HEK293 (cell line): ENCODE results near the gene SCIMP.

ENCODE experiments used
- GLI4 ChIP-seq: fragments of 450-650 bp; formaldehyde crosslinking; IDR thresholded peaks from 2 replicates; pipeline ENCODE4 v1.5.1; 2016; ENCODE audit warnings: missing biosample characterization, missing genetic modification characterization
- KLF1 ChIP-seq: fragments of 450-650 bp; formaldehyde crosslinking; IDR thresholded peaks from 2 replicates; pipeline ENCODE4 v1.5.1; 2016; ENCODE audit warnings: missing biosample characterization, missing genetic modification characterization
- KLF10 ChIP-seq: fragments of 450-650 bp; IDR thresholded peaks from 2 replicates; pipeline ENCODE4 v1.5.1; 2018; ENCODE audit warnings: missing biosample characterization, mild to moderate bottlenecking, missing genetic modification characterization
- MEIS1 ChIP-seq: sonication (generic); formaldehyde crosslinking; IDR thresholded peaks from 2 replicates; pipeline ENCODE4 v1.8.1; 2022; ENCODE audit warnings: missing genetic modification reagents, mild to moderate bottlenecking, borderline replicate concordance
- MZF1 ChIP-seq: fragments of 450-650 bp; formaldehyde crosslinking; IDR thresholded peaks from 2 replicates; pipeline ENCODE4 v1.5.1; 2017; ENCODE audit warnings: missing biosample characterization, missing genetic modification characterization, borderline replicate concordance
- OVOL3 ChIP-seq: fragments of 450-650 bp; formaldehyde crosslinking; IDR thresholded peaks from 2 replicates; pipeline ENCODE4 v1.5.1; 2016; ENCODE audit warnings: missing biosample characterization, missing genetic modification characterization
- PRDM1 ChIP-seq: fragments of 450-650 bp; formaldehyde crosslinking; IDR thresholded peaks from 2 replicates; pipeline ENCODE4; 2016; ENCODE audit warnings: missing biosample characterization, missing genetic modification characterization
- SP3 ChIP-seq: fragments of 450-650 bp; formaldehyde crosslinking; IDR thresholded peaks from 2 replicates; pipeline ENCODE4 v1.5.1; 2016; ENCODE audit warnings: missing biosample characterization, missing genetic modification characterization
- ZNF114 ChIP-seq: fragments of 450-650 bp; formaldehyde crosslinking; IDR thresholded peaks from 2 replicates; pipeline ENCODE4 v1.5.0; 2017; ENCODE audit warnings: missing biosample characterization, missing genetic modification characterization
- ZNF121 ChIP-seq: fragments of 450-650 bp; formaldehyde crosslinking; IDR thresholded peaks from 2 replicates; pipeline ENCODE4 v1.5.1; 2016; ENCODE audit warnings: missing biosample characterization, missing genetic modification characterization
- ZNF138 ChIP-seq: fragments of 450-650 bp; formaldehyde crosslinking; IDR thresholded peaks from 2 replicates; pipeline ENCODE4 v1.5.1; 2016; ENCODE audit warnings: missing biosample characterization, missing genetic modification characterization, borderline replicate concordance
- ZNF146 ChIP-seq: fragments of 450-650 bp; formaldehyde crosslinking; IDR thresholded peaks from 2 replicates; pipeline ENCODE4 v1.5.1; 2016; ENCODE audit warnings: missing biosample characterization, missing genetic modification characterization
- ZNF174 ChIP-seq: fragments of 450-650 bp; formaldehyde crosslinking; IDR thresholded peaks from 2 replicates; pipeline ENCODE4 v1.5.0; 2017; ENCODE audit warnings: missing biosample characterization, mild to moderate bottlenecking, missing genetic modification characterization
- ZNF239 ChIP-seq: fragments of 450-650 bp; formaldehyde crosslinking; IDR thresholded peaks from 2 replicates; pipeline ENCODE4 v1.5.1; 2016; ENCODE audit warnings: missing biosample characterization, missing genetic modification characterization
- ZNF24 ChIP-seq: fragments of 450-650 bp; formaldehyde crosslinking; IDR thresholded peaks from 2 replicates; pipeline ENCODE4 v1.5.1; 2016; ENCODE audit warnings: missing biosample characterization, missing genetic modification characterization
- ZNF266 ChIP-seq: fragments of 450-650 bp; formaldehyde crosslinking; IDR thresholded peaks from 2 replicates; pipeline ENCODE4 v1.5.1; 2016; ENCODE audit warnings: missing biosample characterization, missing genetic modification characterization, low read depth
- ZNF292 ChIP-seq: fragments of 450-650 bp; formaldehyde crosslinking; IDR thresholded peaks from 2 replicates; pipeline ENCODE4 v1.5.1; 2016; ENCODE audit warnings: low read depth, missing biosample characterization, missing genetic modification characterization, borderline replicate concordance
- ZNF324 ChIP-seq: fragments of 450-650 bp; formaldehyde crosslinking; IDR thresholded peaks from 2 replicates; pipeline ENCODE4 v1.5.1; 2016; ENCODE audit warnings: missing biosample characterization, missing genetic modification characterization
- ZNF37A ChIP-seq: fragments of 450-650 bp; IDR thresholded peaks from 2 replicates; pipeline ENCODE4 v1.5.1; 2018; ENCODE audit warnings: missing biosample characterization, missing genetic modification characterization
- ZNF391 ChIP-seq: fragments of 450-650 bp; formaldehyde crosslinking; IDR thresholded peaks from 2 replicates; pipeline ENCODE4 v1.5.1; 2016; ENCODE audit warnings: low read depth, missing biosample characterization, missing genetic modification characterization, borderline replicate concordance
- ZNF394 ChIP-seq: fragments of 450-650 bp; formaldehyde crosslinking; IDR thresholded peaks from 2 replicates; pipeline ENCODE4 v1.5.1; 2016; ENCODE audit warnings: missing biosample characterization, missing genetic modification characterization, mild to moderate bottlenecking, moderate library complexity, borderline replicate concordance
- ZNF404 ChIP-seq: fragments of 450-650 bp; formaldehyde crosslinking; IDR thresholded peaks from 2 replicates; pipeline ENCODE4 v1.5.1; 2017; ENCODE audit warnings: missing biosample characterization, missing genetic modification characterization
- ZNF530 ChIP-seq: fragments of 450-650 bp; formaldehyde crosslinking; IDR thresholded peaks from 2 replicates; pipeline ENCODE4 v1.5.1; 2016; ENCODE audit warnings: low read depth, missing biosample characterization, missing genetic modification characterization
- ZNF544 ChIP-seq: fragments of 450-650 bp; formaldehyde crosslinking; IDR thresholded peaks from 2 replicates; pipeline ENCODE4 v1.5.0; 2017; ENCODE audit warnings: missing biosample characterization, missing genetic modification characterization
- ZNF555 ChIP-seq: fragments of 450-650 bp; formaldehyde crosslinking; conservative IDR thresholded peaks from 2 replicates; pipeline ENCODE4 v1.5.1; 2017; ENCODE audit warnings: missing biosample characterization, mild to moderate bottlenecking, missing genetic modification characterization, inconsistent platforms
- ZNF585B ChIP-seq: fragments of 450-650 bp; formaldehyde crosslinking; IDR thresholded peaks from 2 replicates; pipeline ENCODE4 v1.5.1; 2016; ENCODE audit warnings: missing biosample characterization, missing genetic modification characterization
- ZNF600 ChIP-seq: fragments of 450-650 bp; formaldehyde crosslinking; IDR thresholded peaks from 2 replicates; pipeline ENCODE4 v1.5.1; 2016; ENCODE audit warnings: missing biosample characterization, missing genetic modification characterization
- ZNF660 ChIP-seq: fragments of 450-650 bp; IDR thresholded peaks from 2 replicates; pipeline ENCODE4 v1.5.1; 2018; ENCODE audit warnings: missing biosample characterization, mild to moderate bottlenecking, missing genetic modification characterization
- ZNF664 ChIP-seq: fragments of 450-650 bp; formaldehyde crosslinking; IDR thresholded peaks from 2 replicates; pipeline ENCODE4 v1.5.1; 2016; ENCODE audit warnings: missing biosample characterization, missing genetic modification characterization
- ZNF768 ChIP-seq: fragments of 450-650 bp; formaldehyde crosslinking; IDR thresholded peaks from 2 replicates; pipeline ENCODE4 v1.5.1; 2018; ENCODE audit warnings: missing biosample characterization, mild to moderate bottlenecking, missing genetic modification characterization
- ZXDB ChIP-seq: fragments of 450-650 bp; formaldehyde crosslinking; IDR thresholded peaks from 2 replicates; pipeline ENCODE4 v1.5.1; 2016; ENCODE audit warnings: missing biosample characterization, missing genetic modification characterization
- TF ChIP-seq, protein P1 (sequence below): fragments of 450-650 bp; formaldehyde crosslinking; IDR thresholded peaks from 2 replicates; pipeline ENCODE4 v1.5.1; 2016; ENCODE audit warnings: missing biosample characterization, missing genetic modification characterization
- TF ChIP-seq, protein P2 (sequence below): fragments of 450-650 bp; formaldehyde crosslinking; IDR thresholded peaks from 2 replicates; pipeline ENCODE4 v1.5.1; 2016; ENCODE audit warnings: missing biosample characterization, missing genetic modification characterization
- TF ChIP-seq, protein P3 (sequence below): fragments of 450-650 bp; formaldehyde crosslinking; IDR thresholded peaks from 2 replicates; pipeline ENCODE4 v1.5.1; 2016; ENCODE audit warnings: missing biosample characterization, missing genetic modification characterization
- TF ChIP-seq, protein P4 (sequence below): fragments of 450-650 bp; formaldehyde crosslinking; IDR thresholded peaks from 2 replicates; pipeline ENCODE4 v1.5.1; 2016; ENCODE audit warnings: missing biosample characterization, missing genetic modification characterization

The SCIMP gene

DNA sequence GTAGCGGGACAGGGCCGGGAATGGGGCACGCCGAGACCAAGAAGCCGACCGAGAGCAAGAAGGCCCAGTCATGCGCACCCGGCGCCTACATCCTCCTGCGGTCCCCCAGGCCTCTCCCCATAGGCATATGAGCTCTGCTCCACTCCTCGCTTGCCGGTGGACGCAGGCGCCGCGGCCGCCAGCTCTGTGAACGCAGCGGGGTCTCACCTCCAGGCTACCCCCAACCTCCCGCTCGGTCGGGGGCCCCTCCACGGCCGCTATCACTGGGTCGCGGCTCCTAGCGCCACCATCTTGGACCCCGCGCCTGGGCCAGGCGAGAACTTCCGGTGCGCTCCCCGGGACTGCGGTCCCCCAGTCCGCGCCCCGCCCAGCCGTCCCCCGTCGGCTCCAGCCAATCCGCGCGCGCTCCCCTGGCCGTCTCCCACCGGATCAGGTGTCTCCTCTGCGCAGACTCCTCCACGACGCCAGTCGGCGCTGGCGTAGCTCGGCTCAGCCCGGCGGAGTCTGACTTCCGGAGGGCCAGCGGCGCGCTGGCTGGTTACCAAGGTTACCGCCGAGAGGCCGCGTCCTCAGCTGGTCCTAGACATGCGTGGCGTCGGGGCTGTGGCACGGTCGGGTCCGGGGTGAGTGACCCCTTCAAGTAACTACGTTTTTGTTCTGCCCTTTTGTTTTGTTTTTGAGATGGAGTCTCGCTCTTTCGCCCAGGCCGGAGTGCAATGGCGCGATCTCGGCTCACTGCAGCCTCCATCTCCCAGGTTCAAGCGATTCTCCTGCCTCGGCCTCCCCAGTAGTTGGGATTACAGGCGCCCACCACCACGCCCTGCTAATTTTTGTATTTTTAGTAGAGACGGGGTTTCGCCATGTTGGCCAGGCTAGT lies 42.9 kb downstream of the SCIMP start, which contains the start of gene ZNF594 (continued):
- TF ChIP-seq ZNF146 (tag by site-specific recombination) (no peak), MEIS1 (CRISPR knock-in tag) (no peak; the same call in 1 of the 2 replicates), OVOL3 (tag by site-specific recombination) (peak; percentile 18; the same call in 1 of the 2 replicates), ZNF768 (no peak; the same call in 1 of the 2 replicates), ZNF324 (tag by site-specific recombination) (peak; percentile 84), ZNF24 (tag by site-specific recombination) (peak; percentile 63; the same call in 1 of the 2 replicates), ZNF391 (tag by site-specific recombination) (no peak; the same call in 1 of the 2 replicates), ZNF585B (no peak), ZNF37A (tag by site-specific recombination) (no peak), ZNF174 (tag by site-specific recombination) (no peak), SP3 (tag by site-specific recombination) (peak; percentile 82), ZNF404 (tag by site-specific recombination) (no peak), ZNF600 (peak; percentile 74), ZNF660 (peak; percentile 76), ZNF394 (tag by site-specific recombination) (peak; percentile 76; the same call in 1 of the 2 replicates), ZNF530 (tag by site-specific recombination) (no peak), ZXDB (tag by site-specific recombination) (peak; percentile 69; the same call in 1 of the 2 replicates), ZNF121 (tag by site-specific recombination) (peak; percentile 59; the same call in 1 of the 2 replicates), KLF1 (peak; percentile 66), MZF1 (no peak), ZNF292 (no peak), KLF10 (peak; percentile 90), ZNF664 (no peak), GLI4 (tag by site-specific recombination) (no peak), ZNF138 (tag by site-specific recombination) (no peak), ZNF266 (tag by site-specific recombination) (no peak), ZNF239 (tag by site-specific recombination) (0 out of 2 replicates have a peak, but pooled peaks have one; percentile 47), ZNF114 (tag by site-specific recombination) (no peak), ZNF555 (tag by site-specific recombination) (no peak), ZNF544 (tag by site-specific recombination) (no peak), PRDM1 (tag by site-specific recombination) (no peak)
- TF ChIP-seq, protein P1, sequence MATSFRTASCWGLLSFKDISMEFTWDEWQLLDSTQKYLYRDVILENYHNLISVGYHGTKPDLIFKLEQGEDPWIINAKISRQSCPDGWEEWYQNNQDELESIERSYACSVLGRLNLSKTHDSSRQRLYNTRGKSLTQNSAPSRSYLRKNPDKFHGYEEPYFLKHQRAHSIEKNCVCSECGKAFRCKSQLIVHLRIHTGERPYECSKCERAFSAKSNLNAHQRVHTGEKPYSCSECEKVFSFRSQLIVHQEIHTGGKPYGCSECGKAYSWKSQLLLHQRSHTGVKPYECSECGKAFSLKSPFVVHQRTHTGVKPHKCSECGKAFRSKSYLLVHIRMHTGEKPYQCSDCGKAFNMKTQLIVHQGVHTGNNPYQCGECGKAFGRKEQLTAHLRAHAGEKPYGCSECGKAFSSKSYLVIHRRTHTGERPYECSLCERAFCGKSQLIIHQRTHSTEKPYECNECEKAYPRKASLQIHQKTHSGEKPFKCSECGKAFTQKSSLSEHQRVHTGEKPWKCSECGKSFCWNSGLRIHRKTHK (tag by site-specific recombination), result no peak
- TF ChIP-seq, protein P2, sequence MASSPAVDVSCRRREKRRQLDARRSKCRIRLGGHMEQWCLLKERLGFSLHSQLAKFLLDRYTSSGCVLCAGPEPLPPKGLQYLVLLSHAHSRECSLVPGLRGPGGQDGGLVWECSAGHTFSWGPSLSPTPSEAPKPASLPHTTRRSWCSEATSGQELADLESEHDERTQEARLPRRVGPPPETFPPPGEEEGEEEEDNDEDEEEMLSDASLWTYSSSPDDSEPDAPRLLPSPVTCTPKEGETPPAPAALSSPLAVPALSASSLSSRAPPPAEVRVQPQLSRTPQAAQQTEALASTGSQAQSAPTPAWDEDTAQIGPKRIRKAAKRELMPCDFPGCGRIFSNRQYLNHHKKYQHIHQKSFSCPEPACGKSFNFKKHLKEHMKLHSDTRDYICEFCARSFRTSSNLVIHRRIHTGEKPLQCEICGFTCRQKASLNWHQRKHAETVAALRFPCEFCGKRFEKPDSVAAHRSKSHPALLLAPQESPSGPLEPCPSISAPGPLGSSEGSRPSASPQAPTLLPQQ (tag by site-specific recombination), result peak; percentile 50; the same call in 1 of the 2 replicates
- TF ChIP-seq, protein P3, sequence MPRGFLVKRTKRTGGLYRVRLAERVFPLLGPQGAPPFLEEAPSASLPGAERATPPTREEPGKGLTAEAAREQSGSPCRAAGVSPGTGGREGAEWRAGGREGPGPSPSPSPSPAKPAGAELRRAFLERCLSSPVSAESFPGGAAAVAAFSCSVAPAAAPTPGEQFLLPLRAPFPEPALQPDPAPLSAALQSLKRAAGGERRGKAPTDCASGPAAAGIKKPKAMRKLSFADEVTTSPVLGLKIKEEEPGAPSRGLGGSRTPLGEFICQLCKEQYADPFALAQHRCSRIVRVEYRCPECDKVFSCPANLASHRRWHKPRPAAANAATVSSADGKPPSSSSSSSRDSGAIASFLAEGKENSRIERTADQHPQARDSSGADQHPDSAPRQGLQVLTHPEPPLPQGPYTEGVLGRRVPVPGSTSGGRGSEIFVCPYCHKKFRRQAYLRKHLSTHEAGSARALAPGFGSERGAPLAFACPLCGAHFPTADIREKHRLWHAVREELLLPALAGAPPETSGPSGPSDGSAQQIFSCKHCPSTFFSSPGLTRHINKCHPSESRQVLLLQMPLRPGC, result no peak
- TF ChIP-seq, protein P4, sequence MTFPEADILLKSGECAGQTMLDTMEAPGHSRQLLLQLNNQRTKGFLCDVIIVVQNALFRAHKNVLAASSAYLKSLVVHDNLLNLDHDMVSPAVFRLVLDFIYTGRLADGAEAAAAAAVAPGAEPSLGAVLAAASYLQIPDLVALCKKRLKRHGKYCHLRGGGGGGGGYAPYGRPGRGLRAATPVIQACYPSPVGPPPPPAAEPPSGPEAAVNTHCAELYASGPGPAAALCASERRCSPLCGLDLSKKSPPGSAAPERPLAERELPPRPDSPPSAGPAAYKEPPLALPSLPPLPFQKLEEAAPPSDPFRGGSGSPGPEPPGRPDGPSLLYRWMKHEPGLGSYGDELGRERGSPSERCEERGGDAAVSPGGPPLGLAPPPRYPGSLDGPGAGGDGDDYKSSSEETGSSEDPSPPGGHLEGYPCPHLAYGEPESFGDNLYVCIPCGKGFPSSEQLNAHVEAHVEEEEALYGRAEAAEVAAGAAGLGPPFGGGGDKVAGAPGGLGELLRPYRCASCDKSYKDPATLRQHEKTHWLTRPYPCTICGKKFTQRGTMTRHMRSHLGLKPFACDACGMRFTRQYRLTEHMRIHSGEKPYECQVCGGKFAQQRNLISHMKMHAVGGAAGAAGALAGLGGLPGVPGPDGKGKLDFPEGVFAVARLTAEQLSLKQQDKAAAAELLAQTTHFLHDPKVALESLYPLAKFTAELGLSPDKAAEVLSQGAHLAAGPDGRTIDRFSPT, result no peak
